Spleen (tissue), 11 donors: ENCODE data around the gene LCORL. TPM values are rescaled to one million over a fixed set of nuclear protein-coding genes. Genes with fewer than 3 reads are reported as not detected.

ENCODE experiments used
- DNase-seq: peaks from one replicate; pipeline ENCODE4 v3.0.0-alpha.2; 2020
- H3K27ac ChIP-seq, 8 donors: fragments of 200-600 bp; sonication (generic) in 7 of 8; 1 replicate in 4 of 8; 2 replicates in 4 of 8; pipeline versions ENCODE4 v1.5.0 to v1.8.0; 2016 to 2021; ENCODE audit warnings: inconsistent platforms in 4 of 8, mild to moderate bottlenecking in 4 of 8, moderate library complexity in 1 of 8
- H3K27me3 ChIP-seq, 7 donors: fragments of 200-600 bp; sonication (generic) in 6 of 7; replicated peaks in 1 of 7; 1 replicate in 4 of 7; 2 replicates in 3 of 7; pipeline versions ENCODE4 v1.5.0 to v1.8.0; 2016 to 2021; ENCODE audit warnings: inconsistent platforms in 3 of 7, mild to moderate bottlenecking in 1 of 7
- H3K36me3 ChIP-seq, 6 donors: fragments of 200-600 bp; sonication (generic) in 5 of 6; 1 replicate in 4 of 6; 2 replicates in 2 of 6; pipeline versions ENCODE4 v1.5.0 to v1.8.0; 2016 to 2021; ENCODE audit warnings: inconsistent platforms in 2 of 6
- H3K4me1 ChIP-seq, 6 donors: fragments of 200-600 bp; sonication (generic) in 5 of 6; 1 replicate in 3 of 6; 2 replicates in 3 of 6; pipeline versions ENCODE4 v1.5.0 to v1.8.0; 2016 to 2021; ENCODE audit warnings: inconsistent platforms in 3 of 6
- H3K4me3 ChIP-seq, 8 donors: fragments of 200-600 bp; sonication (generic) in 7 of 8; 1 replicate in 4 of 8; 2 replicates in 4 of 8; pipeline versions ENCODE4 v1.5.0 to v1.8.0; 2016 to 2021; ENCODE audit warnings: inconsistent platforms in 4 of 8, mild to moderate bottlenecking in 4 of 8, moderate library complexity in 2 of 8
- H3K9me3 ChIP-seq, 8 donors: fragments of 200-600 bp; sonication (generic) in 7 of 8; 1 replicate in 4 of 8; 2 replicates in 4 of 8; pipeline versions ENCODE4 v1.5.0 to v1.8.0; 2016 to 2021; ENCODE audit warnings: inconsistent platforms in 4 of 8
- POLR2A ChIP-seq, 3 donors: fragments of 450-650 bp; IDR thresholded peaks; one replicate each; pipeline ENCODE4 v1.5.1; 2017; ENCODE audit warnings: antibody characterized with exemption in 3 of 3, mild to moderate bottlenecking in 1 of 3
- POLR2AphosphoS5 ChIP-seq, 3 donors: sonication (generic); formaldehyde crosslinking; IDR thresholded peaks; one replicate each; pipeline ENCODE4 v1.5.1; 2017; ENCODE audit warnings: antibody characterized with exemption in 3 of 3
- WGBS, 5 donors: extraction: QIAGEN DNeasy Blood & Tissue Kit in 3 of 5; methylation state at CpG; one replicate each; pipeline versions ENCODE4 v1.1.5 to v1.1.7; 2013 to 2018; 5-methylcytosine and 5-hydroxymethylcytosine counted together
- intact Hi-C: fragments of 100-400 bp; cut with DNase I; formaldehyde crosslinking; loops from one replicate; pipeline ENCODE4 v1.15.0; 2023; ENCODE audit warnings: low total_unique reads
- polyA plus RNA-seq, 3 donors: library from polyadenylated mRNA; stranded (reverse); fragments of 200-250 nt; gene quantifications; one replicate each; pipeline ENCODE4 v1.2.1, GENCODE V29; 2013
- total RNA-seq, 7 donors: library from RNA; depleted of rRNA in 3 of 7; stranded (reverse); fragments of >200 nt in 3 of 7; fragmentation: NEBNext Ultra II Directional in 4 of 7; extraction: Animal tissue kit (Norgen Biotek cat#: 25700) in 4 of 7; gene quantifications; one replicate each; pipeline versions ENCODE4 v1.1.0 to v1.2.1, GENCODE V29; 2016 to 2021
- TF ChIP-seq, protein P1 (sequence below), 11 experiments: fragments of 200-600 bp in 7 of 11; fragments of 450-650 bp in 4 of 11; sonication (generic) in 4 of 11; IDR thresholded peaks in 8 of 11; conservative IDR thresholded peaks in 3 of 11; 1 replicate in 7 of 11; 2 replicates in 4 of 11; pipeline versions ENCODE4 v1.4.0 to v1.8.0; 2016 to 2021; ENCODE audit warnings: antibody characterized with exemption in 11 of 11, inconsistent platforms in 4 of 11, mild to moderate bottlenecking in 1 of 11
- donor health status: healthy with polysubstance abuse.
- donor health status: DM: no; HTN: no; CAD: no; lungs with moderate emphysema.
- donor health status: DM: no; HTN: no; CAD: no.
- donor health status: Bipolar disorder and iron deficiency.
- donor health status: healthy.
- donor health status: DM: no; HTN: no; CAD: no.
- donor health status: DM: yes; HTN: yes; CAD: no.

Gene LCORL
- total and polyA plus RNA-seq, 10 donors: 1.8 to 48.7 (median 22.6) TPM

GRCh38 chr4:17877661-17878060 is 143.9 kb downstream of the LCORL start:
- no peaks in the 10 kb centered on the region for H3K27me3 ChIP-seq
- no peak overlapping the region for H3K27ac ChIP-seq
- 91 to 96% (median 95%) methylated on average over 5 of the region's 5 CpGs for WGBS, 5 donors
- H3K4me3 ChIP-seq: no peak overlapping the region
- DNase-seq: no peak
- no peak for TF ChIP-seq POLR2A (IDR thresholded peaks at IDR 0.05)
- TF ChIP-seq, protein P1, sequence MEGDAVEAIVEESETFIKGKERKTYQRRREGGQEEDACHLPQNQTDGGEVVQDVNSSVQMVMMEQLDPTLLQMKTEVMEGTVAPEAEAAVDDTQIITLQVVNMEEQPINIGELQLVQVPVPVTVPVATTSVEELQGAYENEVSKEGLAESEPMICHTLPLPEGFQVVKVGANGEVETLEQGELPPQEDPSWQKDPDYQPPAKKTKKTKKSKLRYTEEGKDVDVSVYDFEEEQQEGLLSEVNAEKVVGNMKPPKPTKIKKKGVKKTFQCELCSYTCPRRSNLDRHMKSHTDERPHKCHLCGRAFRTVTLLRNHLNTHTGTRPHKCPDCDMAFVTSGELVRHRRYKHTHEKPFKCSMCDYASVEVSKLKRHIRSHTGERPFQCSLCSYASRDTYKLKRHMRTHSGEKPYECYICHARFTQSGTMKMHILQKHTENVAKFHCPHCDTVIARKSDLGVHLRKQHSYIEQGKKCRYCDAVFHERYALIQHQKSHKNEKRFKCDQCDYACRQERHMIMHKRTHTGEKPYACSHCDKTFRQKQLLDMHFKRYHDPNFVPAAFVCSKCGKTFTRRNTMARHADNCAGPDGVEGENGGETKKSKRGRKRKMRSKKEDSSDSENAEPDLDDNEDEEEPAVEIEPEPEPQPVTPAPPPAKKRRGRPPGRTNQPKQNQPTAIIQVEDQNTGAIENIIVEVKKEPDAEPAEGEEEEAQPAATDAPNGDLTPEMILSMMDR (IDR thresholded peaks at IDR 0.05 in 8 of 11, conservative IDR thresholded peaks at IDR 0.05 in 3 of 11): no peak
- TF ChIP-seq POLR2AphosphoS5 (IDR thresholded peaks at IDR 0.05): no peak
- no peaks in the 10 kb centered on the region for H3K36me3 ChIP-seq
- intact Hi-C loops: no loop called here
- no peaks in the 10 kb centered on the region for H3K4me1 ChIP-seq
- H3K9me3 ChIP-seq: peaks cover 0 to 5% (median 0%) of the 10 kb centered on the region in 8 donors

GRCh38 chr4:17876943-17877342 is 144.6 kb downstream of the LCORL start:
- no peak overlapping the region for H3K27ac ChIP-seq
- 95 to 99% (median 98%) methylated on average over 4 of the region's 4 CpGs for WGBS, 5 donors
- intact Hi-C loops: no loop called here
- no peak for DNase-seq
- TF ChIP-seq POLR2A (IDR thresholded peaks at IDR 0.05) (no peak), POLR2AphosphoS5 (IDR thresholded peaks at IDR 0.05) (no peak)
- TF ChIP-seq, protein P1 (IDR thresholded peaks at IDR 0.05 in 8 of 11, conservative IDR thresholded peaks at IDR 0.05 in 3 of 11): no peak
- no peaks in the 10 kb centered on the region for H3K27me3 ChIP-seq
- H3K9me3 ChIP-seq: peaks cover 0 to 5% (median 0%) of the 10 kb centered on the region in 8 donors
- no peaks in the 10 kb centered on the region for H3K36me3 ChIP-seq
- H3K4me3 ChIP-seq: no peak overlapping the region
- H3K4me1 ChIP-seq: no peaks in the 10 kb centered on the region

DNA sequence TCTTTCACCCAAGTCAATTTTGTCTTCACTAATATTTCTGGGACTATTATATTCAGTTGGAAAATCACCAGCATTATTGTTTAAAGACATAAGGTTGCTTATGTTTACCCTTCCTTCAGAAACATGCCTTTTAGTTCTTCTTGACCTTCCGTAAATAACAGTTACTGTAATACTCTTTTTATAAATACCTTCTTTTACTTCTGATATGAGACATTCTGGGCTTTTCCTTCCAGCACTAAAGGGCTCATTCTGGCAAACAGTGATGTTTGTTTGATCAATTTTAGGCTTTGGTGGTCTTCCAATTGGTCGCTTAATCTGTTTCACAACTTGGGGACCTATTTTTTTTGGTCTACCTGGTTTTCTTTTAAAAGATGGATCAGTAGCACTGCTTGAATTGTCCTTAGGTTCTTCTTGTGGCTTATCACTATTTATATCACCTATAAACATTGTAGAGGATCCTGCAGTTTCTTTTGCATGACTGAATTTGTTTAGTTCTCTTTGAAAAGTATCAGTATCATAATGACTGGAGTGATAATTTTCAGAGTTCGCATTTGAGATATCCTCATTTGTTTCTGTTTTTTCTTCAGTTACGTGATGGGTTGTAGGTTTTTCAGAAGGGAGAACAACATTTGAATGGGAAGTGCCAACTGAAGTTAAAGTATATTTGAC is 146.0 kb downstream of the LCORL start:
- 70 to 86% (median 80%) methylated on average over 4 of the region's 4 CpGs for WGBS, 5 donors
- intact Hi-C loops: no loop called here
- TF ChIP-seq POLR2A (IDR thresholded peaks at IDR 0.05): no peak
- TF ChIP-seq POLR2AphosphoS5 (IDR thresholded peaks at IDR 0.05): no peak
- TF ChIP-seq, protein P1 (IDR thresholded peaks at IDR 0.05 in 8 of 11, conservative IDR thresholded peaks at IDR 0.05 in 3 of 11): no peak

DNA sequence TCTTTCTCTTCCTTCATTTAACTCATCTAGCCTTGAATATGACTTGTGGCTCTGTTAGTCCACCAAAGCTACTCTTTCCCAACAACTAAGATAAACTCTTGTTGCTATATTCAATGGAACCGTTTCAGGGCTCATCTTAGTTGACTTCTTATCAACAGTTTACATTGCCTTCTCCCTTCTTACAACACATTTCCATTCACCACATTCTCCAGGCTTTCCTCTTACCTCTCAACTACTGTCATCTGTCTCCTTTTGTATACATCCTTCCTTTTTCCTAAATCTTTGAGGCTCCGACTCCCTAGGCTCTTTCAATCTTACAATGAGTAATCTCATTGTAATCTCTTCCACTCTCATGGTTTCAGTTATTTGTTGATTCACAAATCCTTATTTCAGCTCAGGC is 152.2 kb downstream of the LCORL start:
- no peak for DNase-seq

More for the DNA sequence above, 146.0 kb downstream of the LCORL start:
- Histone ChIP-seq H3K9me3 (peaks cover 0 to 5% (median 0%) of the 10 kb centered on the region in 8 donors), H3K4me3 (no peak overlapping the region), H3K27me3 (no peaks in the 10 kb centered on the region), H3K27ac (no peak overlapping the region), H3K4me1 (no peaks in the 10 kb centered on the region), H3K36me3 (no peaks in the 10 kb centered on the region)
- no peak for DNase-seq

More for the DNA sequence above, 152.2 kb downstream of the LCORL start:
- Histone ChIP-seq H3K27me3 (no peaks in the 10 kb centered on the region), H3K36me3 (peaks cover 0 to 3% (median 0%) of the 10 kb centered on the region in 6 donors), H3K9me3 (peaks cover 0 to 1% (median 0%) of the 10 kb centered on the region in 8 donors), H3K4me1 (no peaks in the 10 kb centered on the region), H3K27ac (no peak overlapping the region), H3K4me3 (no peak overlapping the region)
- WGBS, 5 donors: 85 to 91% (median 89%) methylated on average over 2 of the region's 2 CpGs
- intact Hi-C loops: no loop called here
- TF ChIP-seq, protein P1 (IDR thresholded peaks at IDR 0.05 in 8 of 11, conservative IDR thresholded peaks at IDR 0.05 in 3 of 11): no peak
- TF ChIP-seq POLR2AphosphoS5 (IDR thresholded peaks at IDR 0.05): no peak
- TF ChIP-seq POLR2A (IDR thresholded peaks at IDR 0.05): no peak
